HUES6 (cell line): ENCODE results near the gene BPIFB1.

Experiments used
- H3K27ac ChIP-seq: 2 replicates; pipeline ENCODE4 v1.7.0; 2013; ENCODE audit warnings: low read depth, mild to moderate bottlenecking, low read length, inconsistent platforms
- H3K27me3 ChIP-seq: 2 replicates; pipeline ENCODE4 v1.6.1; 2013; ENCODE audit warnings: low read length; ENCODE audit not compliant: control insufficient read depth, insufficient read depth
- H3K36me3 ChIP-seq: 2 replicates; pipeline ENCODE4 v1.6.1; 2013; ENCODE audit warnings: low read length; ENCODE audit not compliant: control insufficient read depth, insufficient read depth
- H3K4me1 ChIP-seq: 2 replicates; pipeline ENCODE4 v1.6.1; 2013; ENCODE audit warnings: low read length; ENCODE audit not compliant: control insufficient read depth, insufficient read depth
- H3K4me3 ChIP-seq: 2 replicates; pipeline ENCODE4 v1.5.1; 2013; ENCODE audit warnings: low read depth, low read length
- H3K9ac ChIP-seq: one replicate; pipeline ENCODE4 v1.6.1; 2013; ENCODE audit warnings: mild to moderate bottlenecking, low read length
- H3K9me3 ChIP-seq: 2 replicates; pipeline ENCODE4 v1.6.1; 2013; ENCODE audit warnings: low read depth, low read length; ENCODE audit not compliant: control insufficient read depth, insufficient read depth

Gene BPIFB1, protein sequence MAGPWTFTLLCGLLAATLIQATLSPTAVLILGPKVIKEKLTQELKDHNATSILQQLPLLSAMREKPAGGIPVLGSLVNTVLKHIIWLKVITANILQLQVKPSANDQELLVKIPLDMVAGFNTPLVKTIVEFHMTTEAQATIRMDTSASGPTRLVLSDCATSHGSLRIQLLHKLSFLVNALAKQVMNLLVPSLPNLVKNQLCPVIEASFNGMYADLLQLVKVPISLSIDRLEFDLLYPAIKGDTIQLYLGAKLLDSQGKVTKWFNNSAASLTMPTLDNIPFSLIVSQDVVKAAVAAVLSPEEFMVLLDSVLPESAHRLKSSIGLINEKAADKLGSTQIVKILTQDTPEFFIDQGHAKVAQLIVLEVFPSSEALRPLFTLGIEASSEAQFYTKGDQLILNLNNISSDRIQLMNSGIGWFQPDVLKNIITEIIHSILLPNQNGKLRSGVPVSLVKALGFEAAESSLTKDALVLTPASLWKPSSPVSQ

DNA sequence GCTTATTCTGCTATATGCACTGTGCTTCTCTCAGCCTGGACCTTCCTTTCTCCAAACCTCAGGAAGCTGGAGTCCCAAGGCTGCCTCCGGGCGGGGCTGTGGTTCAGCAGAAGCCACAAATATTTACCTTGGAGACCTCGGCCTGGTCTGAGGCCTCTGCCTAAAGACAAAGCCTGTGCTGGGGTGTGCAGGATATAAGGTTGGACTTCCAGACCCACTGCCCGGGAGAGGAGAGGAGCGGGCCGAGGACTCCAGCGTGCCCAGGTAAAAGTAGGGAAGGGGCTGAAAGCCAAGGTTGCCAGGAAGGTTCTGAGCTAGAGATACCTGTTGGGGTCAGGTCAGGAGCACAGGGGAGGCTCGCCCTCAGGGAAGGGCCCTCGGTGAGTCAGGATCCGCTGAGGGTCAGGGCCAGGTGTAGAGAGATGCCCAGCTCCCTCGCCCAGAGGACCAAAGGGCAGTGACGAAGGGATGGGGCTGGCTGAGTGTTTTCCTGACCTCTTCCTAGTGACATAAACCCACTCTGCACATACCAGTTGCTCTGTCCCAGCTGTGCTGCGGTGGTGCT, at the start of gene BPIFB1:
Gene BPIFB1, plus strand, starts transcription at position 224 of the 565 bp plus-strand sequence. CDS start 2,860 bp downstream, outside the sequence.
- Histone ChIP-seq H3K27ac (no peak within 1 kb of the TSS), H3K9me3 (no peaks in the 10 kb centered on the region), H3K4me3 (no peak within 1 kb of the TSS), H3K36me3 (no peaks in the 10 kb centered on the region), H3K27me3 (no peaks in the 10 kb centered on the region), H3K9ac (no peak within 1 kb of the TSS), H3K4me1 (0 out of 2 replicates have a peak, but pooled peaks cover 2% of the 10 kb centered on the region)

DNA sequence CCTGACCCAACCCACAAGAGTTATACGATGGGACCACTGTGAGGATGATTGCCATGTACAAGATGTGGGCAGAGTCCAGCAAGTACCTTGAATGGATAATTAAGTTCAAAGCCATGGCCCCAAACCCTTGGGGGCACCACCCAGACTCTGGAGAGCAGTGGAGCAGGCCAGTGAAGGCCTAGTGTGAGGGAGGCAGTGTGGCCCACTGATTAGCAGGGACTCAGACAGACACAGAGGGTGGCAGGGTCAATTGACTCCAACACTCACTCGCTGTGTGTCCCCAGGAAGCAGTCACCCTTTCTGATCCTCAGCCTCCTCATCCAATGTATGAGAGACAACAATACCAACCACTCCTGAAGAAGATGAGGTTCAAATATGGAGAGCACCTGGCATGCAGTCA, 49.0 kb upstream of the BPIFB1 start:
- Histone ChIP-seq H3K4me1 (no peaks in the 10 kb centered on the region), H3K4me3 (no peak overlapping the region), H3K27ac (no peak overlapping the region), H3K9ac (no peak overlapping the region), H3K9me3 (no peaks in the 10 kb centered on the region), H3K27me3 (peaks cover 25% of the 10 kb centered on the region; the same call in 1 of the 2 replicates), H3K36me3 (no peaks in the 10 kb centered on the region)

- no peaks in the 10 kb centered on the region for H3K4me1 ChIP-seq
- H3K4me3 ChIP-seq: no peak within 1 kb of the TSS
- H3K9me3 ChIP-seq: no peaks in the 10 kb centered on the region
- H3K27ac ChIP-seq: no peak within 1 kb of the TSS
- H3K9ac ChIP-seq: no peak within 1 kb of the TSS
- no peaks in the 10 kb centered on the region for H3K36me3 ChIP-seq
- H3K27me3 ChIP-seq: peaks cover 24% of the 10 kb centered on the region; the same call in 1 of the 2 replicates
Observed at GRCh38 chr20:33235696-33236095, 47.3 kb upstream of the BPIFB1 start, which contains the start of gene BPIFA1. TSS of gene BPIFA1 (plus strand) at chr20:33235996. CDS start at chr20:33237712, 1,716 bp downstream.

GRCh38 chr20:33236351-33236750, 46.7 kb upstream of the BPIFB1 start:
- no peaks in the 10 kb centered on the region for H3K36me3 ChIP-seq
- no peaks in the 10 kb centered on the region for H3K9me3 ChIP-seq
- H3K4me3 ChIP-seq: no peak overlapping the region
- H3K27me3 ChIP-seq: peaks cover 24% of the 10 kb centered on the region; the same call in 1 of the 2 replicates
- no peaks in the 10 kb centered on the region for H3K4me1 ChIP-seq
- H3K9ac ChIP-seq: no peak overlapping the region
- H3K27ac ChIP-seq: no peak overlapping the region

DNA sequence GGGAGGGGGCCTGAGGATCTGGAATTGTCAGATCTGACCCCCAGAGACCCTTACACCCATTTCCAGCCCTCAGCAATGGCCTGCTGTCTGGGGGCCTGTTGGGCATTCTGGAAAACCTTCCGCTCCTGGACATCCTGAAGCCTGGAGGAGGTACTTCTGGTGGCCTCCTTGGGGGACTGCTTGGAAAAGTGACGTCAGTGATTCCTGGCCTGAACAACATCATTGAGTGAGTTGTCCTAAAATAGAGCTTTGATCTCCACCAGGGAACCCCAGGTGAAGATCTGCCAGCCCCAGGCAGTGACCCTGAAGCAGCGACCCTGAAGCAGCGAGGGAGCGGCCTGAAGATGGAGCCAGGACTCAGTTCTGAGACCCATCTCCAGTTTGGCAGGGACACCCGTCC, 45.0 kb upstream of the BPIFB1 start:
- Histone ChIP-seq H3K27ac (no peak overlapping the region), H3K9me3 (no peaks in the 10 kb centered on the region), H3K4me3 (no peak overlapping the region), H3K9ac (no peak overlapping the region), H3K27me3 (peaks cover 24% of the 10 kb centered on the region; the same call in 1 of the 2 replicates), H3K36me3 (no peaks in the 10 kb centered on the region), H3K4me1 (no peaks in the 10 kb centered on the region)

- Histone ChIP-seq H3K9ac (no peak overlapping the region), H3K27ac (no peak overlapping the region), H3K27me3 (peaks cover 24% of the 10 kb centered on the region; the same call in 1 of the 2 replicates), H3K4me1 (no peaks in the 10 kb centered on the region), H3K4me3 (no peak overlapping the region), H3K36me3 (no peaks in the 10 kb centered on the region), H3K9me3 (no peaks in the 10 kb centered on the region)
Observed at GRCh38 chr20:33239418-33239817, 43.6 kb upstream of the BPIFB1 start.

DNA sequence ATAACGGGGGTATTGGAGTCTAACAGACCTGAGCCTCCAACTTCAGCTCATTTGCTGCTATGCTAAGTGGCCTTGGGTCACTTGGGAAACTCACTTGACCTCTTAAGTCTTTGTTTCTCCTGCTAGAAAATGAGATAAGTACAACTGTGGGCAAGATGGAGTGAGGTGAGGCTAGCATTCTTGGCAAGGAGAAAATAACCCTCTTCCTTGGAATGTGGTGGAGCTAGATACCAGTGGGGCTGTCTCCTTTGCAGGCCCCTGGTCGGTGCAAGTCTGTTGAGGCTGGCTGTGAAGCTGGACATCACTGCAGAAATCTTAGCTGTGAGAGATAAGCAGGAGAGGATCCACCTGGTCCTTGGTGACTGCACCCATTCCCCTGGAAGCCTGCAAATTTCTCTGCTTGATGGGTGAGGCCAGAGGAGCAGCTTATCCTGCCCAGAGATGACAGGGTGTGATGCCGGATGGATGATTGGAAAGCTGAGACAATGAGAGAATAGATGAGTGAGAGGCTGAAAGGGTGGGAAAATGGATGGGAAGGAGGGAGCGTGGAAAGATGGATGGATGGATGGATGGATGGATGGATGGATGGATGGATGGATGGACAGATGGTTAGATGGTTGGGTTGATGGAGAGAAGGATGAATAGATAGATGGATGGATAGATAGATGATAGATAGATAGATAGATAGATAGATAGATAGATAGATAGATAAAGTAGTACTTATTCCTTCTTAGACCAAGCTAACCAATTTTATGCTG, 42.9 kb upstream of the BPIFB1 start:
- Histone ChIP-seq H3K4me1 (no peaks in the 10 kb centered on the region), H3K27me3 (peaks cover 24% of the 10 kb centered on the region; the same call in 1 of the 2 replicates), H3K36me3 (no peaks in the 10 kb centered on the region), H3K9me3 (no peaks in the 10 kb centered on the region), H3K4me3 (no peak overlapping the region), H3K27ac (no peak overlapping the region), H3K9ac (no peak overlapping the region)

DNA sequence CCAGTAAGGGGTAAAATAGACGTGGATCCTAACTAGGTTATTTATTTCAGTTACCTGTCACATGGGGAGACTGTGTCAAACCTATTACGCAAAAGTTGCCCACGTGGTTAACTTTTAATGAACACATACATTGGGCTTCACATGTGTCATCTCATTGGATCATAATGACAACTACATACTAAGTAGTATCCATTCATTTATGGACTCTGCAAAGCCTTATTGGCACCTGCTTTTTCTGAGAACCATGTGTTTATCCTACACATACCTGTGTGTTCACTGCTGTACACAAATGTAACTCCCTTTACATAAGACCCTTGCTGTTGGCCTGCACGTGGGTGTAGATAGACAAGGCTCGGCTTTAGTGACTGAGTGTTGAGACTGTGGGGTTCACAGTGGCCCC, 42.1 kb upstream of the BPIFB1 start:
- Histone ChIP-seq H3K36me3 (no peaks in the 10 kb centered on the region), H3K4me3 (no peak overlapping the region), H3K9me3 (no peaks in the 10 kb centered on the region), H3K9ac (no peak overlapping the region), H3K27ac (no peak overlapping the region), H3K4me1 (no peaks in the 10 kb centered on the region), H3K27me3 (peaks cover 17% of the 10 kb centered on the region; the same call in 1 of the 2 replicates)

GRCh38 chr20:33242319-33243100, 40.5 kb upstream of the BPIFB1 start:
- Histone ChIP-seq H3K4me1 (no peaks in the 10 kb centered on the region), H3K27me3 (peaks cover 5% of the 10 kb centered on the region; the same call in 1 of the 2 replicates), H3K36me3 (no peaks in the 10 kb centered on the region), H3K9me3 (no peaks in the 10 kb centered on the region), H3K4me3 (no peak overlapping the region), H3K9ac (no peak overlapping the region), H3K27ac (no peak overlapping the region)

DNA sequence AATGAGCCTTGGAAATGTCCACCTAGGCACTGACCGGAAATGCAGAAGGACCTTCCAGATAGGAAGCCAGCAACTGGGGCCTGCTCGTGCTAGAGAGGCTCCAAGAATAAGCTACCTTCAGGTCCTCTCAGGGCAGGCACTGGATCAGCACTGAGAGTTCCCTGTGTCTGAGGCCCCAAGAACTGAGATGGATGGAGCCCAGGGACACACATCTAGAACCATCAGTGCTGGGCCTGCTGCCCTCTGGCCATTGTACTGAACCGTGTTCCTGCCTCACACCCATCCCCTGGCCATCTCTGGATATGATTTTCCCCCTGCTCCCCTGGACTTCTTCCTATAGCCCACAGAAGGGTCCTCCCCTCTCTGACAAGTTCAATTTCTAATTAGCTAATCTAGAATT, 36.9 kb upstream of the BPIFB1 start:
- Histone ChIP-seq H3K9ac (no peak overlapping the region), H3K4me1 (no peaks in the 10 kb centered on the region), H3K4me3 (no peak overlapping the region), H3K36me3 (no peaks in the 10 kb centered on the region), H3K27me3 (no peaks in the 10 kb centered on the region; the same call in 1 of the 2 replicates), H3K27ac (no peak overlapping the region), H3K9me3 (no peaks in the 10 kb centered on the region)
